ENCODE data around the gene CKAP2. TPM values are rescaled to one million over a fixed set of nuclear protein-coding genes. Genes with fewer than 3 reads are reported as not detected.
"Not testable (repeated sequence)": the region's sequence is repeated elsewhere in the genome, so short reads cannot be mapped to it uniquely, and the experiment has no call there.

The CKAP2 gene
- polyA plus RNA-seq, 1 donor from 2014 or later, result 14.8 TPM

DNA sequence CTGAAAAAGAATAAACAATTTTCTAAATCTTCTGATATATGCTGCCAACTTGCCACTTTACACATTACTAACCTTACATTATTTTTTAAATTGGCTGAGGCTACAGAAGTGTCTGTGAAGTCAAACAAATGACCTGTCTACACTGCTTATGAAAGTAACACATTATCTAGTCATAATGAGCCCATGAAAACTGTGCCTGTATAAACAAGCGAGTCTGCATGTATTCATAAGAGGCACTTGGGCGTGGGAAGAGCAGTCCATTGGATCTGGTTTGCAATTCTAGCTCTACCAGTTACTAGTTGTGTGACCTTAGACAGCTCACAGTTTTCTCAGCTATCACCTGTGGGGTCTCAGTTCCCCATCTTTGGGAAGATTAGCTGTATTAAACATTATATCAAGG lies 7.9 kb upstream of the CKAP2 start:
- no peak overlapping the region for H3K27ac Mint-ChIP-seq
- peak overlapping the region in 2 of 4 donors; percentile 8 to 91 for H3K4me3 Mint-ChIP-seq
- no peaks in the 10 kb centered on the region for H3K9me3 Mint-ChIP-seq
- peaks cover 18 to 27% (median 21%) of the 10 kb centered on the region in 3 donors for H3K4me1 Mint-ChIP-seq
- no peaks in the 10 kb centered on the region for H3K27me3 Mint-ChIP-seq
- H3K36me3 Mint-ChIP-seq, result no peaks in the 10 kb centered on the region

DNA sequence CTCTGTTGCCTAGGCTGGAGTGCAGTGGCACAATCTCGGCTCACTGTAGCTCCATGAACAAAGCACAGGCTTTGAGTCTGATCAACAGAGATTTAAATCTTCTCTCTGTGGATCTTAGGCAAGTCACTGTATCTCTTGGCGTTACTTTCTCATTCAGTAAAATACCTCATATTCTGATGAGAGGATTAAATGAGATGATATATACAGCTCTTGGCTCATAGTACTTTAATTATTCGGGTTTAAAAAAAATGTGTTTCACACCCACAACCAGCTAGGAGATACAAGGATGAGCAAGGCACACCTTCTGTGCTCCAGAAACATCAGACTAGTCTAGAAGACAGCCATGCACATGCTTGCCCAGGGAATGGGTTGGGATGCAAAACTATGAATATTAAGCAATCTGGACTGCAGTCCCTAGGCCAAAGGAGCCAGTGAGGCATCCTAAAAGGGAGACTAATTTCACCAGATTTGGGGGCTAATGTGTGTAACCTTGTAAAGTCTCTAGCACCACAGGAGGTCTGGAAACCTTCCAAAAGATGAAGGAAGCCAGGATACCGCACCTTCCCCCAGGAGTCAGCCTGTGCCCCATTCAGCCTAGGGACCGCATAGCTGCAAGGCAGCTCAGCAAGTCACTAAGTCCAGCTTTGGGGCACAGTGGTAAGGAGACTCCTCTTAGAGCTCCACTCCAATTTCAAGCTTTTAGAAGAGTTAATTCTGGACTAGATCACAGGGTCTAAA lies 7.3 kb upstream of the CKAP2 start:
- Mint-ChIP-seq H3K27ac (peak overlapping the region in 1 of 3 donors; percentile 29), H3K4me1 (peaks cover 16 to 22% (median 21%) of the 10 kb centered on the region in 3 donors), H3K9me3 (no peaks in the 10 kb centered on the region), H3K27me3 (no peaks in the 10 kb centered on the region), H3K4me3 (peak overlapping the region in 2 of 4 donors; percentile 91 to 95), H3K36me3 (no peaks in the 10 kb centered on the region)

DNA sequence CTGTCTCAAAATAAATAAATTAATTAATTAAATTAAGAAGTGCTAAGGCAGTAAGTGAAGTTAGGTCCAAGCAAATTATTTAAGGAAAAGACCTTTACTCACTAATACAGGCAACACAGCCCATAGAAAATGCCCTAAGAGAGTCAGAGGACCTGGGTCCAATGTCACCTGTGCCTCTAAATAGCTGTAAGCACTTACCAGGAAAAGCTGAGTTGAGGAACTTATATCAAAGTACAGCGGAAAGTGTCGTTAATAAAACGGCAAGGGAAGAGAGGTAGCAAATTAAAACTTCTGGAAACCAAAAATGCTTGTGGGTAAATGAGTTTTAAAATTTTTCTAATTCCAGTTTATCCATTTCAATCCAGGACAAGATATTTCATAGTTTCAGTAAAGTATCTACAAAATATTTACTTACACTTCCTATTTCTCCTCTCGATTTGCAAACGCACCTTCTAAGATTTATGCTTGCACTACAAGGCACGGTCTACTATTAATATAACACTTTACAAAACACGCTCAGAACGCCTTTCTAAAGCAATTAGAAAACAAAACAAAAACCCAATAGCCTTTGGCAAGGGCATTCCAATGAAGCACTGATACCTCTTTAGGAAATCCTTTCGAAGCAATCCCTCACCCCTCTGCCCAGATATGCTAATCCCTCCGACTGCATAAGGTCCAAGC lies 5.8 kb upstream of the CKAP2 start:
- Mint-ChIP-seq H3K9me3 (no peaks in the 10 kb centered on the region), H3K27ac (peak overlapping the region; percentile 79 to 97 (median 93)), H3K4me1 (peaks cover 20 to 28% (median 21%) of the 10 kb centered on the region in 3 donors), H3K36me3 (no peaks in the 10 kb centered on the region), H3K27me3 (no peaks in the 10 kb centered on the region), H3K4me3 (peak overlapping the region; percentile 88 to 99 (median 93))

DNA sequence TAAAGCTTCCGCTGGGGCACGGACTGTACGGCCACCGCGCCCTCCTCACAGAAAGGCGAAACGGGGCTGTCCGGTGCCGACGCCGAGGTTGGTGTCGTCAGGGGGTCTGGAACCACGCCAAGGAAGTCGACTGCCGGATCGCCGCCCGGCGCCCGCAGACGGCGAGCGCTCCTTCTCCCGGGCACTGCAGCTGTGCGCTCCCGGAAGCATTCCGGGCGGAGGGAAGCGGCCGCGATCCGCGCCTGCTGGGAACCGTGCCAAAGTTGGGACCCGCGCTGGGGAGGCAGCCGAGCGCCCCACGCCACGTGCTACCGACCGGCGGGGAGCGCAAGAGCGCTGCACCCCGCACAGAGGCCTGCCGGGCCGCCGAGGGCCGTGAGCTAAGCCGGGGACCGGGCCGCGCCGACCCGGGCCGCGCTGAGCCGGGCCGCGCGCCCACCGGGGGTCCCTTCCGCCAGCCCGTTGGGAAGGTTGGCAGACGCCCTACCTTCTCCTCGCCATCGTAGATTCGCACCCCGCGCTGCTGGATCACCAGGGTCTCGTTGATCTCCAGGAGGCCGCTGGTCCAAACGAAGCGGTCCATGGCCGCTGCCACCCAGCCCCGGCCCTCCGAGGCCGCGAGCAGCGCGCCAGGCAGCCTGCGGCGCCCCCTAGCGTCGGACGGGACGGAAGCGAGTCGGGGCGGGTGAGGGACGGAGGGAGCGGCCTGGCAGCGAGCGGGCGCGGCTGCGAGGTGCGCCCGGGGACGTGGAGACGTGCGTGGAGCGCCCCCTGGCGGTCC lies 5.1 kb upstream of the CKAP2 start, which contains the start of gene VPS36:
TSS of gene VPS36 (minus strand) at position 623 of the 781 bp plus-strand sequence. CDS start at position 583, 40 bp downstream.
- no peaks in the 10 kb centered on the region for H3K36me3 Mint-ChIP-seq
- H3K9me3 Mint-ChIP-seq, result no peaks in the 10 kb centered on the region
- H3K27ac Mint-ChIP-seq, result peak within 1 kb of the TSS; percentile 90 to 97 (median 93)
- H3K27me3 Mint-ChIP-seq, result no peaks in the 10 kb centered on the region
- peaks cover 23 to 31% (median 27%) of the 10 kb centered on the region in 3 donors for H3K4me1 Mint-ChIP-seq
- H3K4me3 Mint-ChIP-seq, result peak within 1 kb of the TSS; percentile 88 to 99 (median 93)

DNA sequence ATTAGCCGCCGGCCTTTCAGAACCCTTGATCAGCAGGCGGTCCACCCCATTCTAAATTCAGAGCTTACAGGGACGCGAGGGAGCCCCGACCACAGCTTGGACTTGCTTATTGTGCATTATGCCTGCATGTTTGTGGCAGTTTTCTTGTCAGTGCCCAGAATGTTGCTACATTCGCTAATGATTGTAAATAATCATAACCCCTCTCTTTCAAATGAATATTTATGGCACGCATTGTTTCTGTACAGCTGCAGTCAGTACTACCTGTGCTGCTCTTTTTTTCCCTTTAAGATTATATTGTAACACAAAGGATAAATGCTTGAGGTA lies 4.5 kb upstream of the CKAP2 start:
- H3K4me1 Mint-ChIP-seq, result peaks cover 23 to 31% (median 28%) of the 10 kb centered on the region in 3 donors
- peak overlapping the region; percentile 87 to 91 (median 88) for H3K4me3 Mint-ChIP-seq
- no peaks in the 10 kb centered on the region for H3K9me3 Mint-ChIP-seq
- H3K27ac Mint-ChIP-seq, result peak overlapping the region; percentile 84 to 90 (median 87)
- H3K36me3 Mint-ChIP-seq, result no peaks in the 10 kb centered on the region
- no peaks in the 10 kb centered on the region for H3K27me3 Mint-ChIP-seq

DNA sequence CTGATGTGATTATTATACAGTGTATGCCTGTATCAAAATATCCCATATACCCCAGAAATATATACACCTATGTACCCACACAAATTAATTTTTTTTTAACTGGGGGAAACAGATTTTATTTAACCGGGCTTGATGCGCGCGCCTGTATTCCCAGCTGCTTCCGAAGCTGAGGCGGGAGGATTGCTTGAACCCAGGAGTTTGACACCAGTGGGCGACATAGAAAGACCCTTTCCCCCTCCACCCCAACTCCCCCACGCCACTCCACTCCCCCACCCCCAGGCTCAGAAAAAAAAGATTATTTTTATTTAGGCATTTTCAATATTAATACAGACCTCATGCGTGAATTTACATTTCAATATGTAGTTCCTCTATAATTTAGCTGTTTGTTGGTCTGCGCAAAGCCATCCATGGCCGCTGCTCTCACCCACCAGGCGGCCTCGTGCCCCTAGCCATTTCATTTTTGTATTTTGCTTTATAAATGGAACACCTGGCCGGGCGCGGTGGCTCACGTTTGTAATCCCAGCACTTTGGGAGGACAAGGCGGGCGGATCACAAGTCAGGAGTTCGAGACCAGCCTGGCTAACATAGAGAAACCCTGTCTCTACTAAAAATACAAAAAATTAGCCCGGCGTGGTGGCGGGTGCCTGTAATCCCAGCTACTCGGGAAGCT lies 4.0 kb upstream of the CKAP2 start:
- Mint-ChIP-seq H3K9me3 (no peaks in the 10 kb centered on the region), H3K4me1 (peaks cover 26 to 35% (median 33%) of the 10 kb centered on the region in 3 donors)

DNA sequence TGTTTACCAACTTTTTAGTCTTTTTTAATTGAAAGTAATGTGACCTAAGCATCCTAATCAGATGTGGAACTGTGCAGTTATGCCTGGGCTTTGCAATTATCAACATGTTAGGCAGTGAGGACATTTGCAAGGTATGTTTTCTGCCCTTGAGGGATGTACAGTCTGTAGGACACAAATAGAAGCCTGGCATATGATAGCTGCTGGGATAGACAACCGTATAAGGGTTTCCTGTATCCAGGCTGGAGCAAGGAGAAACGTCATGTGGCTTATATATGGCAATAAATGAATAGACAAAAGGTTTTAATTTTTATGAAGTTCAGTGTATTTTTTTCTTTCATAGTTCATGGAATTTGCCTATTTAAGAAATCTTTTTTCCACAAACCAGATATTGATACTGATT lies 2.8 kb upstream of the CKAP2 start:
- Mint-ChIP-seq H3K27me3 (no peaks in the 10 kb centered on the region), H3K36me3 (no peaks in the 10 kb centered on the region), H3K27ac (peak overlapping the region in 2 of 3 donors; percentile 10 to 69), H3K9me3 (no peaks in the 10 kb centered on the region), H3K4me1 (peaks cover 26 to 37% (median 35%) of the 10 kb centered on the region in 3 donors), H3K4me3 (peak overlapping the region in 1 of 4 donors; percentile 60)

More for the DNA sequence above, 4.0 kb upstream of the CKAP2 start:
- peak overlapping the region in 2 of 3 donors; percentile 84 to 90 for H3K27ac Mint-ChIP-seq
- H3K4me3 Mint-ChIP-seq, result peak overlapping the region; percentile 87 to 91 (median 88)
- H3K36me3 Mint-ChIP-seq, result no peaks in the 10 kb centered on the region
- H3K27me3 Mint-ChIP-seq, result no peaks in the 10 kb centered on the region

DNA sequence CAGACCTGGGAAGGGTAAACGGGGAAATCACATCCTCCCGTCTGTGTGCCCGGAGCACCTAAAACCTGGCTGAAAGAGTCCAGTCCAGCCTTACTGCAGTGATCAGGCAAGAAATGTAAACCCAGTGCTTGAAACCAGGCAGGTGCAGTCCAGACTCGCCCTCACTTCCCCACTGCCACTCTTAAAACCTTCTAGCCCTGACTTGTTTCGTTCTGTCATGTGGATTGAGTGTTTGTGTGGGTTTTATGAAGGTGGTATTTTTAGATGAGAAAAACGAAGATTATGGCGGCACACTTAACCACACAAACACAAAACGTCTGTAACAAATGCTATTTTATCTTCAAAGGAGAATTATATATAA lies 839 bp upstream of the CKAP2 start:
- Mint-ChIP-seq H3K27ac (peak overlapping the region; percentile 92 to 99 (median 95)), H3K9me3 (no peaks in the 10 kb centered on the region), H3K36me3 (peaks cover 4% of the 10 kb centered on the region), H3K27me3 (no peaks in the 10 kb centered on the region), H3K4me1 (peaks cover 24 to 30% (median 25%) of the 10 kb centered on the region in 3 donors), H3K4me3 (peak overlapping the region; percentile 95 to 98 (median 97))

DNA sequence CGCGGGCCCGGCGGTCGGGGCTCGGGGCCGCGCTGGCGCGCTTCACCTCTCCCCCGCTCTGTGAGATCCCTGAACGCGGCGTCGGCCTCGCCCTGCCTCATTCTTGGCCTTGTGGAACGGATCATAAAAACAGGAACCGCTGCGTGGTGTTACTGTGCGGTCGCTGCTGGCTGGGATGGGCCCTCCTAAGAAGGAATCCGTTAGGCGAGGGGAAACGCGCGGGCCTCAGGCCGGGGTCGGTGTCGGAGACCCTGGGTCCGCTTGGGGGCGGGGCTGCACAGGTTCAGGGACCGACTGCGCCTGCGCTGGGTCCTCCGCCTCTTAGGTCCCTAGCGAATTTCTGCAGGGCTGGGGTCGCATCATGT lies 381 bp downstream of the CKAP2 start:
- Mint-ChIP-seq H3K27ac (peak overlapping the region; percentile 92 to 95 (median 92)), H3K4me3 (peak overlapping the region; percentile 95 to 98 (median 97)), H3K36me3 (peaks cover 4% of the 10 kb centered on the region), H3K9me3 (no peaks in the 10 kb centered on the region), H3K27me3 (no peaks in the 10 kb centered on the region), H3K4me1 (peaks cover 22 to 28% (median 22%) of the 10 kb centered on the region in 3 donors)

DNA sequence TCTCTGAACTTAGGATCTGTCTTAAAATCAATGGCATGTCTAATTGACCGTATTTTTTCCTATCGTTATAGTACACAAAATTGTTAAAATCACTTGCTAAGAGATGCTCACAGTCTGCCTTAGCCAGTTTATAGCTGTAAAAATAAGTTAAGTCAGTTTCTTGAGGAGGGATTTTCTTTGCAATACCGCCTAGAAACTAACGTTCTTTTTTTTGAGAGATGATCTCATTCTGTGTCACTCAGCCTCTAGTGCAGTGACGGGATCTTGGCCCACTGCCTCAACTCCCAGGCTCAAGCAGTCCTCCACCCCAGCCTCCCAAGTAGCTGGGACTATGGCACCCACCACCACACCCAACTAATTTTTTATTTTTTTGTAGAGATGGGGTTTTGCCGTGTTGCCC lies 4.4 kb downstream of the CKAP2 start:
- no peak overlapping the region for H3K4me3 Mint-ChIP-seq
- H3K27me3 Mint-ChIP-seq, result no peaks in the 10 kb centered on the region
- H3K9me3 Mint-ChIP-seq, result no peaks in the 10 kb centered on the region
- H3K27ac Mint-ChIP-seq, result no peak overlapping the region
- H3K36me3 Mint-ChIP-seq, result peaks cover 10% of the 10 kb centered on the region
- H3K4me1 Mint-ChIP-seq, result peaks cover 24 to 28% (median 26%) of the 10 kb centered on the region in 3 donors

DNA sequence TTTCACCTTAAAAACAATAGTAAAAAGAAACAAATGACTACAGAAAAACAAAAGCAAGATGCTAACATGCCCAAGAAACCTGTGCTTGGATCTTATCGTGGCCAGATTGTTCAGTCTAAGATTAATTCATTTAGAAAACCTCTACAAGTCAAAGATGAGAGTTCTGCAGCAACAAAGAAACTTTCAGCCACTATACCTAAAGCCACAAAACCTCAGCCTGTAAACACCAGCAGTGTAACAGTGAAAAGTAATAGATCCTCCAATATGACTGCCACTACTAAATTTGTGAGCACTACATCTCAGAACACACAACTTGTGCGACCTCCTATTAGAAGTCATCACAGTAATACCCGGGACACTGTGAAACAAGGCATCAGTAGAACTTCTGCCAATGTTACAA lies 6.0 kb downstream of the CKAP2 start:
- H3K36me3 Mint-ChIP-seq, result peaks cover 12% of the 10 kb centered on the region
- H3K4me1 Mint-ChIP-seq, result peaks cover 15 to 23% (median 19%) of the 10 kb centered on the region in 3 donors
- H3K27ac Mint-ChIP-seq, result peak overlapping the region in 2 of 3 donors; percentile 37 to 59

DNA sequence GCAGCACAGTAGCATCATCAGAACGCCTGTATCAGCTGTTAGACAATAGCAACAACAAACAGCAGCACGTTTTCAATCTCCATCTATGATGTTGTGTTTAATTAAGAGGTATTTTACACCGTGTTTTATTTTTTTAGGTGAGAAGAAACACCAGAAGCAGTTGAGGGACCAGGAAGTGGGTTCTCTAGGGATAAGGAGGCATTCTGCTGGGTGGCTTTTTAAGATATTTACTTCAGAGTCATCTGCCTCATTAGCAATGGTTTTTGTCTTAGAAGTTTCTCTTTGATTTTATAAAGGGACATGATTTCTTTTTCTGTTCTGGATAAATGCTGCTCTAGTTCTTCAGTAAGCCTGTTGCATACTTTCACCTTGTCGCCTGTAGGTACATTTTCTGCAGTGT lies 8.2 kb downstream of the CKAP2 start:
- peaks cover 12 to 16% (median 13%) of the 10 kb centered on the region in 3 donors for H3K4me1 Mint-ChIP-seq
- H3K9me3 Mint-ChIP-seq, result peaks cover 0 to 3% (median 0%) of the 10 kb centered on the region in 3 donors
- peak overlapping the region in 1 of 4 donors; percentile 22 for H3K4me3 Mint-ChIP-seq
- H3K27me3 Mint-ChIP-seq, result no peaks in the 10 kb centered on the region
- peaks cover 19% of the 10 kb centered on the region for H3K36me3 Mint-ChIP-seq
- no peak overlapping the region for H3K27ac Mint-ChIP-seq

More for the DNA sequence above, 6.0 kb downstream of the CKAP2 start:
- no peaks in the 10 kb centered on the region for H3K27me3 Mint-ChIP-seq
- peak overlapping the region in 1 of 4 donors; percentile 18 for H3K4me3 Mint-ChIP-seq
- H3K9me3 Mint-ChIP-seq, result no peaks in the 10 kb centered on the region

DNA sequence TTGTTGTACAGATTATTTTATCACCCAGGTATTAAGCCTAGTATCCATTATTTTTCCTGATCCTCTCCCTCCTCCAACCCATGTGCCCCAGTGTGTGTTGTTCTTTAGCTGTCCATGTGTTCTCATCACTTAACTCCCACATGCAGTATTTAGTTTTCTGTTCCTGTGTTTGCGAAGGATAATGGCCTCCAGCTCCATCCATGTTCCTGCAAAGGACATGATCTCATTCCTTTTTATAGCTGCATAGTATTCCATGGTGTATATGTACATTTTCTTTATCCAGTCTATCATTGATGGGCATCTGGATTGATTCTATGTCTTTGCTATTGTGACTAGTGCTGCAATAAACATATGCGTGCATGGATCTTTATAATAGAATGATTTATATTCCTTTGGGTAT lies 13.2 kb downstream of the CKAP2 start:
- H3K27me3 Mint-ChIP-seq, H3K4me3 Mint-ChIP-seq, H3K27ac Mint-ChIP-seq, H3K9me3 Mint-ChIP-seq, H3K4me1 Mint-ChIP-seq: not testable (repeated sequence)
- H3K36me3 Mint-ChIP-seq, result peaks cover 13% of the 10 kb centered on the region

DNA sequence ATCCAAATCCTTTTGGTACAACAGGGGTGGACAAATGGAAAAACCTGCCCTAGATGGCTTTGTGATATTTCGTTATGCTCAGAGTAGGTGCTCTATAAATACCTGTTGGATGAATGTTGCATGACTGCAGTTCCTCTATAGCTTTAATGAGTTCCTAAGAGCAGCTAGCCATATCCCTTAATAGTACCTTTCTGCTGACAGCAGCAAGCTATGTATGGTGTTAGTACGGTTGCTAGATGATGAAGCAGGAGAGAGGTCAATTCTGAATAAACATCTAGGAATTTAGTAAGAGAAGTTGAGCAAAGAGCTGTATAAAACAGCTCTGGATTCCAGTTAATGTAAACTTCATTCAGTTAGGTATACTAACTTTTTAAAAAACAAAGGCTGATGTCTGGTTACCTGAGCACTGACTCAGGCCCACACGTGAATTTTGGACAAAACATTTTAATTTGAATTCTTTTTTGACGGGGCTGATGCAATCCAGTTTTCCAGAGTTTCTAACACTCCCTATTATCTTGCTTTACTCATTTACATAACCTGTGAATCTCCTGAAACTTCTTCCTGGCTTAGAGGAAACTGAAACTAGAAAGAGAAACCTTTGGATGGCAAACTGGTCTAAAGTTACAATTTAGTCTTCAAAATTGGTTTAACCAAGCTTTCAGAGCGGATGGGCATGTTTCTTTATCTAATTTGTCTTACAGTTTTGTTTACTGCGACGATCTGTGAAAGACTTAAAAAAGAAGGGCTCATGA lies 25.6 kb downstream of the CKAP2 start:
- not testable (repeated sequence) for H3K27ac Mint-ChIP-seq, H3K9me3 Mint-ChIP-seq, H3K36me3 Mint-ChIP-seq, H3K27me3 Mint-ChIP-seq, H3K4me1 Mint-ChIP-seq, H3K4me3 Mint-ChIP-seq

Data from IgD-negative memory B cell (primary cell).